Pulmonary artery endothelial cell (primary cell): ENCODE measurements around the gene TMEM178A. TPM values are rescaled to one million over a fixed set of nuclear protein-coding genes. Genes with fewer than 3 reads are reported as not detected.

ENCODE experiments used
- DNase-seq: peaks from one replicate; pipeline ENCODE4 v3.0.0-alpha.2; 2011; ENCODE audit warnings: low read depth, low spot score
- total RNA-seq: library from RNA; depleted of rRNA; stranded (reverse); fragments of >200 nt; gene quantifications from 2 replicates; pipeline ENCODE4 v1.2.3, GENCODE V29; 2014

The TMEM178A gene
- total RNA-seq, 1 donor from 2014 or later: 0.99 TPM

DNA sequence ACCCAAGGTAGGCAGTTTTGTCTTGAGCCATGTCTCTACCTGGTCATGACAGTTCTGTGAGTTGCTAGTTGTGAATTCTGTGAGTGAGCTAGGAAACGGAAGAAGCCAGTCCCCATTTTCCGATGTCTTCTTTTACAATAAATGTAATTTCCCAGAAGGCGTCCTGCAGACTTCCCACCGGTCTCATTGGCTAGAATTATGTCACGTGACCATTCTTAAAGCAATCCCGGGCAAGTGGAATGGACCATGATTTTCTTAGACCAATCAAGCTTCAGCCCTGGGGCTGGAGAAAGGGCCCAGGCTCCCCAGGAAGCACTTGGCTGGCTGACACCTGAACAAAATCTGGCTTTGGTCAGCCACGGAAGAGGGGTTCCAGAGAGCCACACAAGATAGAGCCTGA is 10.6 kb downstream of the TMEM178A start:
- no peak for DNase-seq

DNA sequence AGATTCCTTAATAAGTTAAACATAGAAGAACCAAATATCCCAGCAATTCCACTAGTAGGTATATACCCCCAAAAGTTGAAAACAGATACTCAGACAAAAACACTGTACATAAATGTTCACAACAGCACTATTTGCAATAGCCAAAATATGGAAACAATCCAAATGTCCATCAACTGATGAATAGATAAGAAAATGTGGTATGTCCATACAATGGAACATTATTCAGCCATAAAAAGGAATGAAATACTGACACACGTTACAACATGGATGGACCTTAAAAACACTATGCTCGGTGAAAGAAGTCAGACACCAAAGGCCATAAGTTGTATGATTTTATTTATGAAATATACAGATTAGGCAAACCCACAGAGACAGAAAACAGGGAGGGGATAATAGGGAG is 12.5 kb downstream of the TMEM178A start:
- DNase-seq: no peak

DNA sequence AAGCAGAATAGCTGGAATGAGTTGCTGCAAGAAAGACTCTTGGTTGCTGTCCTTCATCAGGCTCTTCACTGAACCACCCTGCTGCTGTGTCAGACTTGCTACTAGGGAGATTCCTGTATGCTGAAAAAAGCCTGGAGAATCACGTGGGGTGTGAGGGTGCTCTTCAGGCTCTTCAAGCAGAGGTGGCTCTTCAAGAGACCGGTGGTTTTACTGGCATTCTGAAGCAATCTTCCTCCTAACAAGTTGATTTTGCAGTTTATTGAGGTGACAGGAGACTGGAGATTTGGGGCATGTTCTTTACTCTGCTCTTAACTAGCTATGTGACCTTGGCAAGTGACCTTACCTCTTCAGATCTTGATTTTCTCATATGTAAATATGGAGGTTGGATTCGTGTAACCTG is 14.1 kb downstream of the TMEM178A start:
- DNase-seq: no peak

DNA sequence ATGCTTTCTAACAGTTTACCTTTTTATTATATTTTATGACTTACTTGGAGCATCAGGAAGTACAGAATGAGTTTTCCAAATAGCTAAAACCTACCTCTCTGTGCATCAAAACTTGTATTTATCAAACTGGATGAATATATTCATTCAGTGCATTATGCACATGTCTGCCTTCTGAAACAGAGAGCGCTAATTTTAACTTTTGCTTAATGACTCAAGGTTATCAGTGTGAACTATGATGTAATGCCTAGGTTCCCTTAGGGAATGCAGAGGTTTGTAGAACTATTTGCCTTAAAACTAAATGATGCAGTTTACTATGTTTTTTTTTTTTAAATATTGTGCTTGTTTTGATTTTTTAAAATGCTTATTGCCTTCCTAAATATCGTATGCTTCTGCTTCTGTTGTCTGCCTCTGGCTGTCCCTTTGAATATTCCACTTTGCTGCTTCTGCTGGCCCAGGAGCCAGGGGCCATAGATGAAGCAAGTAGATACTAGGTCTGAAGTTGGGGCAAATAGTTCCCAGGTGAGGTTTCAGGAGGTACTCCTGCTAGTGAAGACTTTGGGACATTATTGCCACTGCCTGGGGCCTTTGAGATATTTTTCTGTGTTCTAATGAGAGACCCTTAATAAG is 16.5 kb downstream of the TMEM178A start:
- no peak for DNase-seq

DNA sequence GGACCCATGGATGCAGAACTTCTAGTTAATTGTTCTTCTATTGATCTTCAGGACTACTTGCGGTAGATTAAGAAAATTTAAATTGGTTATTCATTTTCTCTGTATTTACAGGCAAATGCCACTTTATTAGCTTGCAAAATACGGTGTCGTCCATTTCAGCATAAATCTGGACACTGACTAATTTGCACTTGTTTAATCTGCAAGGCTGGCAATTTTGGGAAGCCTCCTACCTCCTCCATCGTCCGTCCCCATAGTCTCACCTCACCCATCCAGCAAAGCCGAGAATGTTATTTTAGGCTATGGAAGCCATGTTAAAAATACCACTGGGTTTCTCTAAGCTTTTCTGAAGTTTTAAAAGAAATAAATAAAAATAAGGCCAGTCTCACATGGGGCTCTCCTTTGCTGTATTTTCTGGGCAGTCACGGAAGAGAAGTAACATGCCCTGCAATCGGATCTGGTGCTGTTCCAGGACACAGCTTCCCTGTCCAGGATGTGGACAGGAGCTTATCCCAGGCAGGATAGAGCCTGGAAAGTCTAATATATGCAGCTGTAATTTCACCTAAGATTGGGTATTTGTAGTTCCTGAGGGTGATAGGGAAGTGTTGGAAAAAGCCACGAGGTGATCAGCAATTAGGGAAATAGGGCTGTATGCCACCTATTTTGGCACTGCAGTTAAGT is 17.4 kb downstream of the TMEM178A start:
- DNase-seq: no peak

DNA sequence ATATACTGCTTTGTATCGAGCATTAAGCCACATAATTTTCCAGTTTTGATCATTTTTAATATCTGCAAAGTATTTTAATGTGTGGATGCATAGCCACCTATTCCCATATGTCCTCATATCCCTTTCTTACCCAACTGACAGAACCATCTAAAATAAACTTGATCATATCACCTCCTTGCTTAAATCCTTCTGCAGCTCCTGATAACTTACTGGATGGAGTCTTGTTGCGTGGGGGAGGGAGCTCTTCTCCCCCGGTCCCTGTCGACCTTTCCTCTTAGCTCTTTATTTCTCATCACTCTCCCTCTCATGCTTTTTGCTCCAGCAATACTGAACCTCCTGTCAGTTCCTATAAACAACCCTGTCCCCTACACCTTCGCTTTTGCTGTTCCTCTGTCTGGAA is 18.7 kb downstream of the TMEM178A start:
- DNase-seq: no peak

DNA sequence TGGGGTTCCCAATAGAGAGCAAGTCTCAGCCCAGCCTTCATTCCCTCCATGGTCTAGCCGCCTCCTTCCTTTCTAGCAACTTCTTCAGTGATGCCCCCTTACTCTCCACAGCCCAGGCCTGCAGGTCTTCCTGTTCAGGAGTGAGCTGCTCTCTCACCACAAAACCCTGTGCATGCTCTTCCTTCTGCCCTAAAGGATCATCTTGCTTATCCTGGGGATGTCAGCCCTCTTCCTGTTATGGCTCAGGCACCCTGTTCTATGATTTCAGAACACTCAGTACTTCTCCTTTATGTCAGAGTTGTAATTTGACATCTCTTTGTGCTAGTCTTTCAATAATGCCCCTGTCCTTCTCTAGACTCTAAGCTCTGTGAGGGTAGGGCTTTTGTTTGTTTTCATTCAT is 19.4 kb downstream of the TMEM178A start:
- no peak for DNase-seq

DNA sequence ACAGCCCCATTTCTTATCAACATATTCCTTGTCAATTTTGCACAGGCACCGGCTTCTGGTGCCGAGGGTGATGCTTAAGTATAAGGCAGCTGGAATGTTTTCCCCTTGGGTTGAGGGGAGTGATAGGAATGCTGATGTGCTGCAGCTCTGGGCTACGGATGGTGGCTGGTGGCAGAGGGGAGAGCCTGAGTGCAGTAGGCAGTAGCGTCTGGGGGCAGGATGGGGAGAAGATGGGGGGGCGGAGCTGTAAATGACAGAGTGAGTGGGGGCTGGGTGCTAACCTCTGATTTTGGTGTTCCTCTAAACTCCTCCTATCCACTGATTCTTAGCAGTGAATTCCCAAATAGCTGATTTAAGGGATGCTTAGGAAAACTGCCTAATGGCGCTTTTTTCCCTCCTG is 20.7 kb downstream of the TMEM178A start:
- DNase-seq: no peak

DNA sequence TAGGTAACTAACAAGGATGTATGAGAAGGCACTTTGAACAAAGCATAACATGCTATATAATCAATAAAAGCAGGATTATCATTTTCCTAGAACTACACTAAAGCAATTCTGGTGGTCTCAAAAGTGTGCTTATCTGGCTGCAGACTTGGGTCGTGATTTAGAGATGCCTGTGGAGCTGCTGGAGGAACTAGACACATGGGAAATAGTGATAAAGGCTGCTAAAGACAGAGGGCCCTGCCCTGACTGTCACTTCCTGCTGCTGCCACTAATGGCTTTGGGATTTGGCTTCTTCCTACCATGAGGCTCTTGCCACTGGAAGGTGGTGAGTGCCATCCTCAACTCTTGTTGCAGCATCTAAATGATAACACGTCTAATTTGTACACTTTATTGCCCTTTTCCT is 22.5 kb downstream of the TMEM178A start:
- no peak for DNase-seq

DNA sequence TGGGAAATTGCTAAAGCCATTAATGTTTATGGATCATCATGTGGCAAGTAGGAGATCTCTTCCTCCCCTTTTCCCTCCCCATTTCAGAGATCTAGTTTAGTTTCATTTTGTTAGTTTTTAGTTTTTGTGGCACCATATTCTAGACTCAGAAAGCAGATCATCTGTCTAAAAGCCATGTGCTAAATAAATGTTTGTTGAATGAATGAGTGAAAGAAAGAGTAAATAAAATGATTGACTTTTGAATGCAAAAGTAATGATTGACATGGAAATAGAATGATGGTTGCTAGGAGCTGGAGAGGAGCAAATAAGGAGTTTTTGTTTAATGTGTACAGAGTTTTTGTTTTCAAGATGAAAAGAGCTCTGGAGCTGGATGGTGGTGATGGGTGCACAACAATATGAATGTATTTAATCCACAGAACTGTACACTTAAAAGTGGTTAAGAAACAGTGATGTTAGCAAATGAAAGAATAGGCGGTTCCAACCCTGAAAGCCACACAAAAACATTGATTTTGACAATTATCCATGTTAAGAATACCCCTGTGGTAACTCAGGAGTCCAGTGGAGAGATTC is 23.6 kb downstream of the TMEM178A start:
- no peak for DNase-seq

DNA sequence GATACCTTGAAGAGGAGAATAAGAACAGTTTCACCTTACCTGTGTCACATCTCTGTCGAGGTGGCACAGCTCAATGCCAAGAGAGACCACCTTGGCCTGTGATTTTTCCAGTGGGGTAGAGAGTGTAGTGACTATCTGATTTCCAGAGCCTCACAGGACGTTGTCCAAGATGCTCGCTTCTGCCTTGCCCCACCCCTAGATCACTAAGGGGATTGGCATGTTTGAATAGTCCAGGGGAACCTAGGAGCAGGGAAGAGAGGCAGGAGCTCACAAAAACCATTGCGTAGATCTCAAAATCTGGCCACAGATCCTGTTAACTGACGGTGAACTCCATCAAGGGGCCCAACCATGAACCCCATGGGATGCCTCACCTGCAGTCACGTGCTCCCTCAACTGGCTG is 24.2 kb downstream of the TMEM178A start:
- no peak for DNase-seq

DNA sequence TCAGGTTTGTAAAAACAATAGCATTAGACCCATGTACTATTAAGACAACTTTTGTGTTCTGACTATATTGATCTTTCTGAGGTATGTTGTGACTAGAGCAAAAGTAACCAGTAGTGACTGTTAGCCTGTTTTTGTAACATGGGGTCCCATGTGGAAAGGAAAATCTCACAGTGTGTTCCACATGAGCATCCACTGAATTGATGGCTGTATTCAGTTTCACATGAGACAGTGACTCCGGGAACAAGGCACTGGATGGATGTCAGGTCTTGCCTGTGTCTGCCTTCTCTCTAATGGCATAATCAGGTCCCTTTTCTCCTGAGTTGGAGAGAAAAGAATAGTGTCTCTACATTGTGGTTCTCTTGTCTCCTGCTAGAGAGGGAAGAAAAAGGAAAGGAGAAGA is 27.5 kb downstream of the TMEM178A start:
- DNase-seq: no peak

DNA sequence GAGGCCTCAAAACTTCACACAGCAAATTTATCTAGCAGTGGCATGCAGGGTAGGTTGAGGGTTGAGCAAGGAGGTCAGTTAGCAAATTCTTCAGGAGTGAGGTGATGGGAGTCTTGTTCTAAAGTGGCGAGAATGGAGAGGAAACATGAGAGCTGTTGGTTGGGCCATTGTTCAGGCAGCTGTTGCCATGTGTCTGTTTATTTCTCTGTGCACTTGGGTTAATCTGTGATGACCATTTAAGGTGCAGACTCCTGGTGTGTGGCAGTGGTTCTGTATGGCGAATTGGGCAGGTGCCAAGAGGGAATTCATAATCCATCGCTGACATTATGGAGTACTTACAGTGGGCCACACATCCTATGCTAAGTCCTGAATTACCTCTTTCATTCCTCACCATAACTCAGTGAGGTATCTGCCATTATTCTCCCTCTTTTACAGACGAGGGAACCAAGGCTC is 30.4 kb downstream of the TMEM178A start:
- DNase-seq: peak; percentile 36

DNA sequence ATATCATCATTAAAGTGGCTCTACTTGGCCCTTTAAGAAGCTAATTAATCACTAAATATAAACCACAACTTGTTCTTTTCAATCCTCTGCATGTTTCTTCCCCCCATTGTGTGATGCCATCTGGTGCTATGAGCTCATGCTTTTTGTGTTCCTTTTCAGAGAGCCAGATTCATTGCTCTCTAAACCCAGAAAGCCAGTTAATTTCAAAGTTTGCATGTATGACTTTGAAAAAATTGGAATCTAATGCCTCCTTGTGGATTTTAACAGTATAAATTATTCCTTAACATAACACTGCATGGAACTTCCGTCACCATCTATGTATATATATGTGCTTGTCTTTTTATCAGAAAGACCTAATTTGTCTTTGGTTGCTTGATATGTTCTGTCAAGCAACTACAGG is 31.1 kb downstream of the TMEM178A start:
- DNase-seq: peak; percentile 71

DNA sequence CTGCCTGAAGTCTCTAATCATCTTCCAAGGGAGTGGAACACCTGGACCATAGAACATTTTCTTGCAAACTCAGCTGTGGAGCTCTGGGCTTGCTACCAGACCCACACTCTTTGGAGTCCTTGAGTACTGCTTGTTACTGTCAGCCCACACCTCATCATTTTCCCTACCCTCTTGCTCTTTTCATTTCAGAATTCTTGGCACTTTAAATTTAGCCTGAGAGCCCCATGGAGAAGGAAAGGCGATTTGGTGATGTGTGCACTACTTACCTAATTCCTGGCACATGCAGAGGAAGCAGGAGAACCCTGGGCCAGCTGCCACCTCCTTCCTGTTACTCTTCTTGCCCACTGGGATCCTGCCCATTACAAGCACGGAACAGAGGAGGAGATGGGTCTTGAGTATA is 31.7 kb downstream of the TMEM178A start:
- DNase-seq: no peak

DNA sequence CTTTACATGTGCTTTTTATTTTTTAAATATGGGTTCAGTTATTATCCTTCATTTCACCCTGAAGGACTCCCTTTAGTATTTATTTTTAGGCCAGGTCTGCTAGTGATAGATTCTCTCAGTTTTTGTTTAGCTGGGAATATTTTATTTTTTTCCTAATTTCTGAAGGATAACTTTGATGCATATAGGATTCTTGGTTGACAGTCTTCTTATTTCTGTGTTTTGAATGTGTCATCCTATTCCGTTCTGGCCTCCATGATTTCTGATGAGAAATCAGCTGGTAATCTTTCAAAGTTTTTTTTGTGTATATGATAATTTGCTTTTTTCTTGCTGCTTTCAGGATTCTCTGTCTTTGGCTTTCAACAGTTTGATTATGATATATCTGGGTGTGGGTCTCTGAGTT is 35.4 kb downstream of the TMEM178A start:
- DNase-seq: no peak

DNA sequence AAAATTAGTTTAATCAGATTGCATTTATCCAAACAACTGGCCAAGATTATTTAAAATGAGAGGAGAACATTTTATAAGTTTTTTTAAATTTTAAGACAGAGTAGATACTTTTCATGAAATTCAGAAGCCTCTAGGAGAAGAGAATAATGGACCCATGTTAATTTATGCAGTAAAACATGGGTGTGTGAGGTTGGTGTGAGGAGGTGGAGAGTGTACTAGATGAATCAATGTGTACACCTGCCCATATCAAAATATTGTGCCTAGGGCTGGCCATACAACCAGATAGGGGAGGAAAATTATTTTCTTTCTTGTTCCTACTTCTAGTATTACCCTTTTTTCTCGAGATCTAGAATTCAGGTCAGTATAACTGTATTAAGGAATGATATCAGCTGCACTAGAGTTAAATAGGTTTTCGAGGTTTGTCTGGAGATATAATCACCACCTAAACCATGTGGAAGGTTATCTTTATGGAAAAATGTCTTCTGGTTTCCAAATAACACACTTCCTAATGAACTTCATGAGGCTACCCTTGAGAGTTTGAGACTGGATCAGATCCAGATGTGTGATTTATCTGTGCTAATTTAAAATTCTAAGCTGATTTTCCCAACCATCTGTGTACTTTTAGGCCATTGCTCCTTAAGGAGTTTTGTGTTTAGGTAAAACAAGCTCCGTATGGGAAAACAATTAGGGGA is 37.6 kb downstream of the TMEM178A start:
- DNase-seq: no peak

DNA sequence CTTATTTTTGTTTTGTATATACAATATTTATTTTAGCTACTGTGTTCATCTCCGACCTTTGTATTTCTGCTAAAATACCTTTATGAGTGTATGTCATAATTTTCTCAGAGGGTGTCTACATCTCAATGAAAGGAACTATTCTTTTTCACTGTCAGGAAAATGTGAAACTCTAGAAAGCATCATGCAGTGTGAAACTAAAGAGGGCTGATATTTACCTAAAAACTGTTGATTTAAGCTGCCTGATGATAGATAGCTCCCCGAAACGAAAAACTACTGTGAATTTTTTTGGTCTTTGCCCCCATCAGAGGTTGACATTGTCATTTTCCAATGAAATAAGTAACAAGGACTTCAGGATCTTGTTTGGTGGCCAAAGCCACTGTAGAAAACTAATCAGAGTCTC is 38.8 kb downstream of the TMEM178A start:
- DNase-seq: no peak

DNA sequence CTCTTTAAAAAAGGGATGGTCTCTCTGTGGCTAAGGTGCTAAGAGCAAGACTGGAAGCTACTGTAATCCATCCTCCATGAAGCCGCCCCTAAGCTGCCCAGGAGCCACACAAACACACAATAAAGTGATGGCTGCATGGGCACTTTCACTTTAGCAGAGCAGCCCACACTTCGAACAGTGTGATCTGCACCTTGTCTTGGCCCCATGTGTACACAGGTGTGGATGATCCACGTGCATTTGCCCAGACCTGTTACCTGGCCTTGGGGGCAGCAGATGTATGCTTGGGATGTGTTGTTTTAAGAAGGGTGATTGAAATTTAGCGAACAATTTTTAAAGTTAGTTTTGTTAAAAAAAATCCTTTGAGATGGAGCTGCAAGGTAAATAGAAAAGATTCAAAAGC is 39.9 kb downstream of the TMEM178A start:
- DNase-seq: no peak

DNA sequence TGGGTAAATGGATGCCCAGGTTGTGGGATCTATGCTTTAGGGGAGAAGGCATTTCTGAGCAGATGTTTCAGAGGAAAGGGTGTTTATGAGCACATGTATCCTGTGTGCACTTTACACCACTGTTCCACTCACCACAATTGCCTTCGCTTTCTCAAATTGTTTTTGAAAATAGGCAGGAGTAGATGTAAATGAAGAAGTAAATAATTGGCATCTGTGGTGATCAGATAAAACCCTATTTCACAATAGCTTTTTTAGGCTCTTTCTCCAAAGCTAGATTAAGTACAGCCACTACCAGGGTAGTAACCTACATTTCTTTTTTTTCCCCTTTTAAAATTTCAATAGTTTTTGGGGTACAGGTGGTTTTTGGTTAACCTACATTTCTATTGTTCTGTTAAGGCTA is 40.6 kb downstream of the TMEM178A start:
- DNase-seq: no peak

DNA sequence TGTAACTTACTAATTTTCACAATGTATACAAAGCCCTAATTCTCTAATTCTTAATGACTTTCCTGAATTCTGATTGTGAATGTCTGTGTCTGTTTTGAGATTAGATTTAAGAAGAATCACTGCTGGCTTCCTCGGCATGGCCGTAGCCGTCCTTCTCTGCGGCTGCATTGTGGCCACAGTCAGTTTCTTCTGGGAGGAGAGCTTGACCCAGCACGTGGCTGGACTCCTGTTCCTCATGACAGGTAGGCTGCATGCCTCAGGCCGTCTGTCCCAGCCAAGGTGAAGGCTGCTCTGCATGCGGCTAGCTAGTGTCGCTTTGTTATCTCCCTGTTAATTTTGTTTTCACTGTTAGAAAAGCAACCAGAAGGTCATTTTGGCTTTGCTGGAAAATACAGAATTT is 41.2 kb downstream of the TMEM178A start:
- DNase-seq: no peak

DNA sequence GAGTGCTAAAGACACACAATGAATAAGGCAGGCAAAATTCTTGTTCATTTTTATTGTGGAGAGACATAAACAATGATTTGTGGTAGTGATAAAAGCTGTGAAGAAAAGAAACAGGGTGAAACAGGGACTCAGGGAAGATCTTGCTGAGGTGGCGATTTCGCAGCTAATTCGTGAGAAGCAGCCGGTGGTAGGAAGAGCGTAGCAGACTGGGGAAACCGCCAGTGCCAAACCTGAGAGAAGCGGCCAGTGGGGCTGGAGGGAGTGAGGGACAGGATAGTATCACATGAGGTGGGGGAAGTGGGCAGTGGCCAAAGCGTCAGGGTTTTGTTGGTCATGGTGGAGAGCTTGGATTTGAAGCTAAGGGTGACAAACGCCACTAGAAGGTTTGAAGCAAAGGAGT is 42.3 kb downstream of the TMEM178A start:
- no peak for DNase-seq

DNA sequence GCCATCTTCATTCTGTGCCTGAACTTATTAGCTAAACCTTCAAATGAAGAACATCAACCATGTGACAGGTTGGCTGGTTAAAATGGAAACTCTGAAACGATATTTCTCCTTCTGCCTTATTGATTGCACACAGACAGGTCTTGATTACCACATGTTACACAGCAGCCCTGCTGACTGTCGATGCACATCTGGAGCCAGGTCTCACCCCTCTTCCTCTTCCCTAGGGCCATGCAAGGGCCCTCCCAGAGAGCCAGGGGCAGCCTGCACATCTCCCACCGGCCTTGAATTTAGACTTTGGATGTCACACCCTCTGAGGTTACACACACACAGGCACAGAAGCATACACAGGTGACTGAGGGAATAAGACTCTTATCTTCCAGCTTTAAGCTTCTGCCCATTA is 45.1 kb downstream of the TMEM178A start:
- no peak for DNase-seq
